Kidney (tissue), 14 donors: Measurements from ENCODE around the gene TMEM179B. TPM values are rescaled to one million over a fixed set of nuclear protein-coding genes. Genes with fewer than 3 reads are reported as not detected.

Source experiments
- DNase-seq, 5 donors: peaks; one replicate each; pipeline ENCODE4 v3.0.0-alpha.2; 2013 to 2020
- FAIRE-seq: peaks from 2 replicates; lab custom pipeline; 2012; peaks lifted over from hg19 to GRCh38; lab: Jason Lieb, UNC
- H3K27ac ChIP-seq, 2 donors: one replicate each; pipeline ENCODE4 v1.7.0; 2013; ENCODE audit warnings: low read depth in 2 of 2, low read length in 2 of 2, inconsistent platforms in 1 of 2
- H3K27me3 ChIP-seq: one replicate; pipeline ENCODE4 v1.7.1; 2013; ENCODE audit warnings: low read length, inconsistent platforms; ENCODE audit not compliant: control insufficient read depth, insufficient read depth
- H3K36me3 ChIP-seq, 3 donors: one replicate each; pipeline versions ENCODE4 v1.7.0 to v1.7.1; 2013; ENCODE audit warnings: low read length in 3 of 3, control low read depth in 1 of 3, inconsistent platforms in 1 of 3; ENCODE audit not compliant: insufficient read depth in 3 of 3, control insufficient read depth in 2 of 3
- H3K4me1 ChIP-seq, 3 donors: one replicate each; pipeline versions ENCODE4 v1.7.0 to v1.7.1; 2013; ENCODE audit warnings: low read length in 3 of 3, inconsistent platforms in 1 of 3, low read depth in 1 of 3; ENCODE audit not compliant: control insufficient read depth in 2 of 3, insufficient read depth in 2 of 3
- H3K4me3 ChIP-seq, 3 donors: one replicate each; pipeline versions ENCODE4 v1.7.0 to v1.8.1; 2013; ENCODE audit warnings: low read length in 3 of 3, control low read depth in 1 of 3, inconsistent platforms in 1 of 3
- H3K9ac ChIP-seq, 3 donors: one replicate each; pipeline versions ENCODE4 v1.7.0 to v1.7.1; 2013; ENCODE audit warnings: low read length in 3 of 3, control low read depth in 1 of 3, inconsistent platforms in 1 of 3
- H3K9me3 ChIP-seq, 3 donors: one replicate each; pipeline versions ENCODE4 v1.7.0 to v1.7.1; 2013; ENCODE audit warnings: low read length in 3 of 3, control low read depth in 1 of 3, inconsistent platforms in 1 of 3; ENCODE audit not compliant: control insufficient read depth in 2 of 3, insufficient read depth in 1 of 3
- CTCF ChIP-seq: IDR thresholded peaks from 3 replicates; pipeline ENCODE4 v1.5.1; 2012; ENCODE audit warnings: mild to moderate bottlenecking, moderate library complexity, borderline replicate concordance; ENCODE audit not compliant: insufficient read depth; ENCODE audit errors: extremely low read depth
- intact Hi-C: fragments of 100-400 bp; cut with DNase I; formaldehyde crosslinking; loops from one replicate; pipeline ENCODE4 v1.11.1; 2022
- polyA plus RNA-seq: library from polyadenylated mRNA; stranded (reverse); fragments of 350-450 nt; fragmentation: Illumina TruSeq; extraction: RNeasy Lipid Tissue Mini Kit (QIAGEN cat#74804); gene quantifications from one replicate; pipeline ENCODE4 v1.2.3, GENCODE V29; 2014; ENCODE audit warnings: low read depth, low replicate concordance; ENCODE audit not compliant: insufficient read depth
- total RNA-seq: library from RNA; stranded (reverse); fragmentation: NEBNext Ultra II Directional; extraction: Animal tissue kit (Norgen Biotek cat#: 25700); gene quantifications from one replicate; pipeline ENCODE4 v1.2.1, GENCODE V29; 2021
- donor health status: control.
- donor health status: control.
- donor health status: control.
- donor health status: control.
- donor health status: control.
- donor health status: DM: yes; HTN: yes; CAD: no.
- donor health status: Normal renal cell carcinoma (clear cell type).

Gene TMEM179B
- total and polyA plus RNA-seq, 2 donors from 2014 or later, result 57.1 to 105 TPM

GRCh38 chr11:62831520-62832335 lies 44.5 kb downstream of the TMEM179B start, which contains the start of gene STX5:
Gene STX5, minus strand, starts transcription at chr11:62832051. Its CDS starts 808 bp downstream, at chr11:62831243.
- peak; percentile 99 to 100 (median 100) for DNase-seq
- Histone ChIP-seq H3K36me3 (peaks cover 4 to 32% (median 15%) of the 10 kb centered on the region in 3 donors), H3K27ac (peak within 1 kb of the TSS; percentile 98 to 99), H3K27me3 (no peaks in the 10 kb centered on the region), H3K4me3 (peak within 1 kb of the TSS; percentile 79 to 95 (median 89)), H3K4me1 (peaks cover 3 to 16% (median 6%) of the 10 kb centered on the region in 3 donors), H3K9me3 (no peaks in the 10 kb centered on the region), H3K9ac (peak within 1 kb of the TSS; percentile 62 to 99 (median 94))
- TF ChIP-seq CTCF, result no peak
- intact Hi-C loops, result no loop called here
- FAIRE-seq, result peak; percentile 84

GRCh38 chr11:62832336-62833234 lies 45.4 kb downstream of the TMEM179B start, which contains the start of gene TEX54:
Gene TEX54, minus strand, starts transcription at chr11:62832841.
- intact Hi-C loops, result no loop called here
- Histone ChIP-seq H3K27me3 (no peaks in the 10 kb centered on the region), H3K4me3 (peak within 1 kb of the TSS; percentile 72 to 95 (median 89)), H3K9me3 (no peaks in the 10 kb centered on the region), H3K9ac (peak within 1 kb of the TSS; percentile 61 to 99 (median 94)), H3K4me1 (peaks cover 3 to 16% (median 6%) of the 10 kb centered on the region in 3 donors), H3K36me3 (peaks cover 4 to 24% (median 8%) of the 10 kb centered on the region in 3 donors), H3K27ac (peak within 1 kb of the TSS; percentile 98 to 99)
- FAIRE-seq, result no peak
- peak in 4 of 5 donors; percentile 16 to 81 (median 36) for DNase-seq
- TF ChIP-seq CTCF, result no peak

GRCh38 chr11:62835336-62835735 lies 48.1 kb downstream of the TMEM179B start:
- Histone ChIP-seq H3K9me3 (no peaks in the 10 kb centered on the region), H3K36me3 (peaks cover 4 to 23% (median 6%) of the 10 kb centered on the region in 3 donors), H3K4me1 (peaks cover 1 to 17% (median 2%) of the 10 kb centered on the region in 3 donors), H3K4me3 (no peak overlapping the region), H3K27ac (no peak overlapping the region), H3K9ac (no peak overlapping the region), H3K27me3 (no peaks in the 10 kb centered on the region)
- FAIRE-seq (no peak), DNase-seq (no peak)
- intact Hi-C loops, result no loop called here
- TF ChIP-seq CTCF, result no peak
